K562 (cell line): ENCODE results near the gene CCNL1. TPM values are rescaled to one million over a fixed set of nuclear protein-coding genes. Genes with fewer than 3 reads are reported as not detected.

Source experiments
- ATAC-seq: fragments of 200-7000 bp; cut with Tn5 transposase; 3 replicates; pipeline ENCODE4 v1.9.1; 2020; ENCODE audit warnings: moderate library complexity
- BruUV-seq: library from RNA; stranded (reverse); fragments of 400-500 nt; replicated peaks from 2 replicates; lab custom pipeline; 2021; lab: Mats Ljungman, UMichigan
- CTCF ChIA-PET: fragments of 300-600 bp; formaldehyde crosslinking; extraction: SDS; loops from one replicate; lab custom pipeline; 2021; ENCODE audit warnings: low intra/inter-chr PET ratio; lab: Yijun Ruan, JAX
- POLR2A ChIA-PET: fragments of 300-600, 350-650 bp; sonication (Branson Sonifier 250); formaldehyde crosslinking; extraction: SDS; loops from one replicate; lab custom pipeline; 2021; ENCODE audit warnings: antibody characterized with exemption, inconsistent platforms; lab: Yijun Ruan, JAX
- DNase-seq, 4 experiments: peaks; one replicate each; pipeline versions ENCODE4 v3.0.0 to v3.0.0-alpha.2; 2011 to 2018; ENCODE audit warnings: low spot score in 3 of 4, mixed read lengths in 3 of 4; ENCODE audit errors: extremely low read depth in 1 of 4
- FAIRE-seq: peaks from 2 replicates; lab custom pipeline; 2011; peaks lifted over from hg19 to GRCh38; lab: Jason Lieb, UNC
- H2AFZ ChIP-seq: 2 replicates; pipeline ENCODE4 v1.6.0; 2011; ENCODE audit warnings: low read depth, low read length, control low read depth, inconsistent platforms
- H3K27ac ChIP-seq: fragments of 200-600 bp; 3 replicates; pipeline ENCODE4 v1.8.0; 2011; ENCODE audit warnings: low read depth, mild to moderate bottlenecking, control low read depth, inconsistent platforms, low read length, moderate library complexity, mixed read lengths; ENCODE audit errors: extremely low read depth
- H3K27me3 ChIP-seq, 2 experiments: fragments of 300-600 bp in 1 of 2; 2 replicates in 1 of 2; 3 replicates in 1 of 2; pipeline versions ENCODE4 v1.6.0 to v1.8.0; 2011; ENCODE audit warnings: inconsistent platforms in 2 of 2, low read length in 2 of 2, mild to moderate bottlenecking in 1 of 2, mixed read lengths in 1 of 2, moderate library complexity in 1 of 2; ENCODE audit not compliant: control insufficient read depth in 2 of 2, insufficient read depth in 2 of 2
- H3K36me3 ChIP-seq: fragments of 300-600 bp; 3 replicates; pipeline ENCODE4 v1.8.0; 2011; ENCODE audit warnings: mild to moderate bottlenecking, low read length, inconsistent platforms; ENCODE audit not compliant: control insufficient read depth, insufficient read depth
- H3K4me1 ChIP-seq, 2 experiments: fragments of 200-600 bp in 1 of 2; replicated peaks in 1 of 2; 2 replicates in 1 of 2; 3 replicates in 1 of 2; pipeline versions ENCODE4 v1.5.1 to v1.8.0; 2011; ENCODE audit warnings: inconsistent platforms in 2 of 2, low read length in 2 of 2, mild to moderate bottlenecking in 1 of 2, mixed read lengths in 1 of 2, moderate library complexity in 1 of 2; ENCODE audit not compliant: control insufficient read depth in 2 of 2, insufficient read depth in 2 of 2
- H3K4me2 ChIP-seq: 2 replicates; pipeline ENCODE4 v1.6.1; 2011; ENCODE audit warnings: low read length, control low read depth, inconsistent platforms, mixed read lengths; ENCODE audit not compliant: insufficient read depth
- H3K4me3 ChIP-seq: fragments of 200-600 bp; sonication (generic), shearing (Covaris generic); 2 replicates; pipeline ENCODE4 v1.5.1; 2016; ENCODE audit warnings: control low read depth, inconsistent platforms
- H3K79me2 ChIP-seq: fragments of 200-600 bp; 3 replicates; pipeline ENCODE4 v1.8.0; 2011; ENCODE audit warnings: low read length, inconsistent platforms; ENCODE audit not compliant: control insufficient read depth, insufficient read depth
- H3K9ac ChIP-seq, 2 experiments: 2 replicates each; pipeline versions ENCODE4 v1.6.0 to v1.6.1; 2011; ENCODE audit warnings: low read depth in 2 of 2, low read length in 2 of 2, control low read depth in 1 of 2, inconsistent platforms in 1 of 2, mild to moderate bottlenecking in 1 of 2, mixed read lengths in 1 of 2; ENCODE audit not compliant: insufficient read depth in 1 of 2
- H3K9me1 ChIP-seq: one replicate; pipeline ENCODE4 v1.6.0; 2011; ENCODE audit warnings: inconsistent platforms, mild to moderate bottlenecking, low read length, moderate library complexity; ENCODE audit not compliant: control insufficient read depth, insufficient read depth
- H3K9me3 ChIP-seq: replicated peaks from 2 replicates; pipeline ENCODE4 v1.5.1; 2011; ENCODE audit warnings: low read depth, low read length, inconsistent platforms; ENCODE audit not compliant: control insufficient read depth, insufficient read depth
- H4K20me1 ChIP-seq: replicated peaks from 2 replicates; pipeline ENCODE4 v1.6.1; 2011; ENCODE audit warnings: low read length, inconsistent platforms, mixed read lengths; ENCODE audit not compliant: control insufficient read depth, insufficient read depth
- CEBPB ChIP-seq: fragments of 450-650 bp; IDR thresholded peaks from 2 replicates; pipeline ENCODE4 v1.6.1; 2016; ENCODE audit warnings: missing genetic modification characterization, missing compliant biosample characterization
- ZC3H4 ChIP-seq: sonication (generic); formaldehyde crosslinking; IDR thresholded peaks from 2 replicates; pipeline ENCODE4 v1.9.0; 2021; ENCODE audit warnings: missing genetic modification reagents, borderline replicate concordance
- WGBS: fragments of 100-300 bp; shearing (Covaris generic); methylation state at CpG from one replicate; pipeline ENCODE4 v1.1.6; 2016; ENCODE audit warnings: low coverage, mixed read lengths; ENCODE audit not compliant: insufficient coverage; ENCODE audit errors: missing lambda C conversion rate; 5-methylcytosine and 5-hydroxymethylcytosine counted together
- in situ Hi-C: fragments of 300-500 bp; cut with MboI; formaldehyde crosslinking; loops from 4 replicates; pipeline ENCODE4 v1.15.0; 2018; ENCODE audit warnings: inconsistent platforms, mixed read lengths
- intact Hi-C: fragments of 100-400 bp; cut with micrococcal nuclease; formaldehyde crosslinking; loops from 2 replicates; pipeline ENCODE4 v1.14.2; 2022
- polyA plus RNA-seq, 8 experiments: library from polyadenylated mRNA; depleted of rRNA in 4 of 8; stranded (reverse) in 5 of 8; unstranded in 3 of 8; fragments of >200 nt; fragmentation: Nextera tagmentation in 2 of 8; fragmentation: Illumina TruSeq in 1 of 8; extraction: Ambion mirVana in 2 of 8; extraction: Trizol in 1 of 8; gene quantifications; 2 replicates each; pipeline versions ENCODE4 v1.2.1 to v1.2.3, GENCODE V29; 2011 to 2014; ENCODE audit warnings: inconsistent platforms in 1 of 8, missing spikeins in 1 of 8
- total RNA-seq, 7 experiments: library from RNA; depleted of rRNA in 6 of 7; stranded (reverse); fragments of >200 nt in 6 of 7; fragmentation: Illumina TruSeq in 2 of 7; extraction: Trizol in 2 of 7; gene quantifications; 2 replicates each; pipeline versions ENCODE4 v1.2.1 to v1.2.3, GENCODE V29; 2011 to 2021; ENCODE audit warnings: low replicate concordance in 1 of 7
- TF ChIP-seq, protein P1 (sequence below): fragments of 250-450 bp; sonication (Bioruptor Pico); IDR thresholded peaks from 2 replicates; pipeline ENCODE4 v1.5.0; 2020; ENCODE audit warnings: mild to moderate bottlenecking
- TF ChIP-seq, protein P2 (sequence below): fragments of 200-600 bp; sonication (generic); IDR thresholded peaks from one replicate; pipeline ENCODE4 v1.6.1; 2012; ENCODE audit warnings: mild to moderate bottlenecking, low read depth, low read length, inconsistent platforms

CCNL1 gene
- total and polyA plus RNA-seq, 9 of the 15 experiments (the other 6 are each of a cell fraction or from before 2014, with no cell fraction given), result 16.1 to 186 (median 132) TPM

- TF ChIP-seq ZC3H4 (CRISPR knock-in tag) (peak; percentile 39), CEBPB (peak; percentile 98)
Observed at GRCh38 chr3:157160658-157161424, 894 bp upstream of the CCNL1 start (continued).

DNA sequence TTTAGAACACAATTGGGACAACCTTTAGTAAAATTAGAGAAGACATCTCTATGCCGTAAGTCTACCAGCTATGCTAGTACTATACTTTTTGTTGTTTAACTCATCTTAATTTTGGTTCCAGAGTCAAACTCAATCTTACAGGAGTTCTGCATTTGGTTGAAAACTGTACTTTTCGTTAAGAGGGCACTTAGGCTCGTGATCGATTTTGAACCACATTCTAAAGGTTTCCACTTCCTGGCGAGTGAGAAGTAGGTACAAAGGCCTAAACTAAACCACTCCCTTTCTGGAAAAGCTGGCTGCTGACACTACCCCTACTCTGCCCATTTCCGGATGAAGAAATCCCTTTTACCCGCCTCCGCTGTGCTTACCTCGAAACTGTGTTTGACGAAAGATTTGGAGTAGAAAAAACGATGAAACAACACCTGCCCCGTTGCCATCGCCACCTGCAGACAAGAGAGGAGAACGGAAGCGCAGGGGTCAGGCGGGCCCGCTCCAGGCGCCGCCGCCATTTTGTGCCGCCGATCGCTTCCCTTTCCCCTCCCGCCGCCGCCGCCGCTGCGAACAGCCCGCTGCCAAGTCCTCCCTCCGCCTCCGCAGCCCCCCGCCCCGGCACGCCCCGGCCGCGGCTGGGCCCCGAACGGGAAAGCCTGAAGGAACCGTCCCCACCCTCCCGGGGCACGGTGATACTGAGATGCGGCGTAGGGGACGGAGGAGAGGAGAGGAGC, 748 bp downstream of the CCNL1 start:
- peak overlapping the region; percentile 89 to 98 for H3K9ac ChIP-seq
- CTCF ChIA-PET, result interaction anchor here (1.9 kb wide), 1 partner anchor 15 kb away, joined by 8 read pairs; no protein-coding TSS in a partner anchor
- H3K36me3 ChIP-seq, result peaks cover 51% of the 10 kb centered on the region
- peaks cover 14 to 17% of the 10 kb centered on the region in 2 experiments for H3K4me1 ChIP-seq
- peaks cover 30% of the 10 kb centered on the region for H4K20me1 ChIP-seq
- H3K9me1 ChIP-seq, result no peaks in the 10 kb centered on the region
- WGBS, result 2% methylated on average over 20 of the region's 46 CpGs
- peak overlapping the region; percentile 91 for H3K4me3 ChIP-seq
- no peaks in the 10 kb centered on the region for H3K9me3 ChIP-seq
- DNase-seq, result peak in 2 of 4 experiments; percentile 47 to 74
- peaks cover 70% of the 10 kb centered on the region for H3K79me2 ChIP-seq
- FAIRE-seq, result no peak
- BruUV-seq, result no TSS peak
- in situ Hi-C loops, result no loop called here
- peak; percentile 78 for ATAC-seq
- POLR2A ChIA-PET, result interaction anchor here (0.7 to 6.0 kb wide), 17 partner anchors 9 to 935 kb away, joined by 3 to 272 read pairs (median 7); partner anchors contain the start of gene SSR3
- H3K27ac ChIP-seq, result peak overlapping the region; percentile 96
- intact Hi-C loops, result no loop called here
- H2AFZ ChIP-seq, result peak overlapping the region; percentile 46; the same call in 1 of the 2 replicates
- peak overlapping the region; percentile 91 for H3K4me2 ChIP-seq
- no peaks in the 10 kb centered on the region for H3K27me3 ChIP-seq
- TF ChIP-seq, protein P1, sequence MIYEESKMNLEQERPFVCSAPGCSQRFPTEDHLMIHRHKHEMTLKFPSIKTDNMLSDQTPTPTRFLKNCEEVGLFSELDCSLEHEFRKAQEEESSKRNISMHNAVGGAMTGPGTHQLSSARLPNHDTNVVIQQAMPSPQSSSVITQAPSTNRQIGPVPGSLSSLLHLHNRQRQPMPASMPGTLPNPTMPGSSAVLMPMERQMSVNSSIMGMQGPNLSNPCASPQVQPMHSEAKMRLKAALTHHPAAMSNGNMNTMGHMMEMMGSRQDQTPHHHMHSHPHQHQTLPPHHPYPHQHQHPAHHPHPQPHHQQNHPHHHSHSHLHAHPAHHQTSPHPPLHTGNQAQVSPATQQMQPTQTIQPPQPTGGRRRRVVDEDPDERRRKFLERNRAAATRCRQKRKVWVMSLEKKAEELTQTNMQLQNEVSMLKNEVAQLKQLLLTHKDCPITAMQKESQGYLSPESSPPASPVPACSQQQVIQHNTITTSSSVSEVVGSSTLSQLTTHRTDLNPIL (CRISPR knock-in tag), result no peak
- TF ChIP-seq, protein P2, sequence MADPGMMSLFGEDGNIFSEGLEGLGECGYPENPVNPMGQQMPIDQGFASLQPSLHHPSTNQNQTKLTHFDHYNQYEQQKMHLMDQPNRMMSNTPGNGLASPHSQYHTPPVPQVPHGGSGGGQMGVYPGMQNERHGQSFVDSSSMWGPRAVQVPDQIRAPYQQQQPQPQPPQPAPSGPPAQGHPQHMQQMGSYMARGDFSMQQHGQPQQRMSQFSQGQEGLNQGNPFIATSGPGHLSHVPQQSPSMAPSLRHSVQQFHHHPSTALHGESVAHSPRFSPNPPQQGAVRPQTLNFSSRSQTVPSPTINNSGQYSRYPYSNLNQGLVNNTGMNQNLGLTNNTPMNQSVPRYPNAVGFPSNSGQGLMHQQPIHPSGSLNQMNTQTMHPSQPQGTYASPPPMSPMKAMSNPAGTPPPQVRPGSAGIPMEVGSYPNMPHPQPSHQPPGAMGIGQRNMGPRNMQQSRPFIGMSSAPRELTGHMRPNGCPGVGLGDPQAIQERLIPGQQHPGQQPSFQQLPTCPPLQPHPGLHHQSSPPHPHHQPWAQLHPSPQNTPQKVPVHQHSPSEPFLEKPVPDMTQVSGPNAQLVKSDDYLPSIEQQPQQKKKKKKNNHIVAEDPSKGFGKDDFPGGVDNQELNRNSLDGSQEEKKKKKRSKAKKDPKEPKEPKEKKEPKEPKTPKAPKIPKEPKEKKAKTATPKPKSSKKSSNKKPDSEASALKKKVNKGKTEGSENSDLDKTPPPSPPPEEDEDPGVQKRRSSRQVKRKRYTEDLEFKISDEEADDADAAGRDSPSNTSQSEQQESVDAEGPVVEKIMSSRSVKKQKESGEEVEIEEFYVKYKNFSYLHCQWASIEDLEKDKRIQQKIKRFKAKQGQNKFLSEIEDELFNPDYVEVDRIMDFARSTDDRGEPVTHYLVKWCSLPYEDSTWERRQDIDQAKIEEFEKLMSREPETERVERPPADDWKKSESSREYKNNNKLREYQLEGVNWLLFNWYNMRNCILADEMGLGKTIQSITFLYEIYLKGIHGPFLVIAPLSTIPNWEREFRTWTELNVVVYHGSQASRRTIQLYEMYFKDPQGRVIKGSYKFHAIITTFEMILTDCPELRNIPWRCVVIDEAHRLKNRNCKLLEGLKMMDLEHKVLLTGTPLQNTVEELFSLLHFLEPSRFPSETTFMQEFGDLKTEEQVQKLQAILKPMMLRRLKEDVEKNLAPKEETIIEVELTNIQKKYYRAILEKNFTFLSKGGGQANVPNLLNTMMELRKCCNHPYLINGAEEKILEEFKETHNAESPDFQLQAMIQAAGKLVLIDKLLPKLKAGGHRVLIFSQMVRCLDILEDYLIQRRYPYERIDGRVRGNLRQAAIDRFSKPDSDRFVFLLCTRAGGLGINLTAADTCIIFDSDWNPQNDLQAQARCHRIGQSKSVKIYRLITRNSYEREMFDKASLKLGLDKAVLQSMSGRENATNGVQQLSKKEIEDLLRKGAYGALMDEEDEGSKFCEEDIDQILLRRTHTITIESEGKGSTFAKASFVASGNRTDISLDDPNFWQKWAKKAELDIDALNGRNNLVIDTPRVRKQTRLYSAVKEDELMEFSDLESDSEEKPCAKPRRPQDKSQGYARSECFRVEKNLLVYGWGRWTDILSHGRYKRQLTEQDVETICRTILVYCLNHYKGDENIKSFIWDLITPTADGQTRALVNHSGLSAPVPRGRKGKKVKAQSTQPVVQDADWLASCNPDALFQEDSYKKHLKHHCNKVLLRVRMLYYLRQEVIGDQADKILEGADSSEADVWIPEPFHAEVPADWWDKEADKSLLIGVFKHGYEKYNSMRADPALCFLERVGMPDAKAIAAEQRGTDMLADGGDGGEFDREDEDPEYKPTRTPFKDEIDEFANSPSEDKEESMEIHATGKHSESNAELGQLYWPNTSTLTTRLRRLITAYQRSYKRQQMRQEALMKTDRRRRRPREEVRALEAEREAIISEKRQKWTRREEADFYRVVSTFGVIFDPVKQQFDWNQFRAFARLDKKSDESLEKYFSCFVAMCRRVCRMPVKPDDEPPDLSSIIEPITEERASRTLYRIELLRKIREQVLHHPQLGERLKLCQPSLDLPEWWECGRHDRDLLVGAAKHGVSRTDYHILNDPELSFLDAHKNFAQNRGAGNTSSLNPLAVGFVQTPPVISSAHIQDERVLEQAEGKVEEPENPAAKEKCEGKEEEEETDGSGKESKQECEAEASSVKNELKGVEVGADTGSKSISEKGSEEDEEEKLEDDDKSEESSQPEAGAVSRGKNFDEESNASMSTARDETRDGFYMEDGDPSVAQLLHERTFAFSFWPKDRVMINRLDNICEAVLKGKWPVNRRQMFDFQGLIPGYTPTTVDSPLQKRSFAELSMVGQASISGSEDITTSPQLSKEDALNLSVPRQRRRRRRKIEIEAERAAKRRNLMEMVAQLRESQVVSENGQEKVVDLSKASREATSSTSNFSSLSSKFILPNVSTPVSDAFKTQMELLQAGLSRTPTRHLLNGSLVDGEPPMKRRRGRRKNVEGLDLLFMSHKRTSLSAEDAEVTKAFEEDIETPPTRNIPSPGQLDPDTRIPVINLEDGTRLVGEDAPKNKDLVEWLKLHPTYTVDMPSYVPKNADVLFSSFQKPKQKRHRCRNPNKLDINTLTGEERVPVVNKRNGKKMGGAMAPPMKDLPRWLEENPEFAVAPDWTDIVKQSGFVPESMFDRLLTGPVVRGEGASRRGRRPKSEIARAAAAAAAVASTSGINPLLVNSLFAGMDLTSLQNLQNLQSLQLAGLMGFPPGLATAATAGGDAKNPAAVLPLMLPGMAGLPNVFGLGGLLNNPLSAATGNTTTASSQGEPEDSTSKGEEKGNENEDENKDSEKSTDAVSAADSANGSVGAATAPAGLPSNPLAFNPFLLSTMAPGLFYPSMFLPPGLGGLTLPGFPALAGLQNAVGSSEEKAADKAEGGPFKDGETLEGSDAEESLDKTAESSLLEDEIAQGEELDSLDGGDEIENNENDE, result no peak
